HCT116 (cell line): ENCODE data around the gene PNPLA6. TPM values are rescaled to one million over a fixed set of nuclear protein-coding genes. Genes with fewer than 3 reads are reported as not detected.
A peak's percentile ranks its signal among the peaks of the same experiment; 100 is the strongest.

Experiments used
- ATAC-seq: fragments of 200-7000 bp; cut with Tn5 transposase; 2 replicates; pipeline ENCODE4 v1.9.1; 2020; ENCODE audit warnings: mild to moderate bottlenecking, moderate library complexity
- BruUV-seq: library from RNA; stranded (reverse); fragments of 400-500 nt; replicated peaks from 2 replicates; lab custom pipeline; 2021; lab: Mats Ljungman, UMichigan
- CTCF ChIA-PET: fragments of 300-600 bp; sonication (Branson Sonifier 250); formaldehyde crosslinking; loops from one replicate; lab custom pipeline; 2021; ENCODE audit warnings: antibody characterized with exemption; lab: Charles Lee
- POLR2A ChIA-PET: fragments of 300-600, 350-600 bp; sonication (Branson Sonifier 250); formaldehyde crosslinking; loops from one replicate; lab custom pipeline; 2021; ENCODE audit warnings: antibody characterized with exemption; lab: Charles Lee
- RAD21 ChIA-PET, 2 experiments: fragments of 300-600 bp; sonication (Branson Sonifier 250); formaldehyde crosslinking; loops; one replicate each; lab custom pipeline; 2023; ENCODE audit warnings: low total read pairs in 2 of 2; ENCODE audit not compliant: uncharacterized antibody in 2 of 2, unreplicated experiment in 2 of 2, low non-redundant PET in 1 of 2; lab: Charles Lee
- DNase-seq: peaks from one replicate; pipeline ENCODE4 v3.0.0-alpha.2; 2010; ENCODE audit warnings: low read depth, low spot score
- H2AFZ ChIP-seq: fragments of 200-600 bp; shearing (Covaris generic), sonication (generic); 2 replicates; pipeline ENCODE4 v1.6.1; 2017; ENCODE audit warnings: low read depth, mixed run types, mixed read lengths, antibody characterized with exemption, low read length; ENCODE audit not compliant: poor library complexity, severe bottlenecking
- H3K27ac ChIP-seq: 2 replicates; pipeline ENCODE4 v1.5.1; 2012; ENCODE audit warnings: low read depth, low read length
- H3K27me3 ChIP-seq: fragments of 200-600 bp; sonication (generic); 2 replicates; pipeline ENCODE4 v1.6.1; 2016; ENCODE audit warnings: mixed run types, low read length, mixed read lengths; ENCODE audit not compliant: insufficient read depth
- H3K36me3 ChIP-seq, 2 experiments: fragments of 200-500 bp in 1 of 2; fragments of 200-600 bp in 1 of 2; sonication (Bioruptor generic) in 1 of 2; sonication (generic) in 1 of 2; 2 replicates each; pipeline versions ENCODE4 v1.5.1 to v1.6.1; 2014 to 2016; ENCODE audit warnings: low read length in 2 of 2, inconsistent platforms in 1 of 2, mixed read lengths in 1 of 2, mixed run types in 1 of 2; ENCODE audit not compliant: insufficient read depth in 2 of 2, control insufficient read depth in 1 of 2
- H3K4me1 ChIP-seq, 2 experiments: fragments of 200-600 bp in 1 of 2; sonication (generic) in 1 of 2; 2 replicates each; pipeline versions ENCODE4 v1.5.1 to v1.6.1; 2012 to 2017; ENCODE audit warnings: low read length in 2 of 2, inconsistent platforms in 1 of 2, mild to moderate bottlenecking in 1 of 2, mixed read lengths in 1 of 2, mixed run types in 1 of 2, moderate library complexity in 1 of 2; ENCODE audit not compliant: insufficient read depth in 2 of 2, control insufficient read depth in 1 of 2
- H3K4me2 ChIP-seq: fragments of 200-600 bp; sonication (generic); 2 replicates; pipeline ENCODE4 v1.6.1; 2017; ENCODE audit warnings: mixed run types, low read length, mixed read lengths
- H3K4me3 ChIP-seq, 2 experiments: fragments of 200-600 bp in 1 of 2; sonication (generic) in 1 of 2; replicated peaks in 1 of 2; 2 replicates each; pipeline ENCODE4 v1.5.1; 2011 to 2016; ENCODE audit warnings: low read length in 2 of 2, control low read depth in 1 of 2, low read depth in 1 of 2, mild to moderate bottlenecking in 1 of 2, mixed read lengths in 1 of 2, mixed run types in 1 of 2
- H3K79me2 ChIP-seq: fragments of 200-600 bp; sonication (generic); 2 replicates; pipeline ENCODE4 v1.6.1; 2017; ENCODE audit warnings: mild to moderate bottlenecking, mixed run types, low read length, moderate library complexity, mixed read lengths; ENCODE audit not compliant: insufficient read depth
- H3K9ac ChIP-seq: fragments of 200-600 bp; sonication (generic); 2 replicates; pipeline ENCODE4 v1.6.1; 2016; ENCODE audit warnings: low read length, mixed read lengths
- H3K9me2 ChIP-seq: fragments of 200-600 bp; sonication (generic), shearing (Covaris generic); 2 replicates; pipeline ENCODE4 v1.6.1; 2017; ENCODE audit warnings: mixed run types, mild to moderate bottlenecking, moderate library complexity; ENCODE audit not compliant: insufficient read depth
- H3K9me3 ChIP-seq, 2 experiments: fragments of 200-500 bp in 1 of 2; fragments of 200-600 bp in 1 of 2; sonication (Bioruptor generic) in 1 of 2; sonication (generic) in 1 of 2; 2 replicates each; pipeline ENCODE4 v1.6.1; 2014 to 2017; ENCODE audit warnings: low read length in 2 of 2, mixed read lengths in 2 of 2, inconsistent platforms in 1 of 2, low read depth in 1 of 2, mild to moderate bottlenecking in 1 of 2, mixed run types in 1 of 2, moderate library complexity in 1 of 2; ENCODE audit not compliant: control insufficient read depth in 1 of 2, insufficient read depth in 1 of 2
- H4K20me1 ChIP-seq: fragments of 200-600 bp; sonication (generic), shearing (Covaris generic); 2 replicates; pipeline ENCODE4 v1.6.1; 2017; ENCODE audit warnings: mixed run types, mild to moderate bottlenecking, moderate library complexity; ENCODE audit not compliant: insufficient read depth
- CBX3 ChIP-seq: IDR thresholded peaks from 2 replicates; pipeline ENCODE4 v1.6.1; 2012; ENCODE audit warnings: low read depth
- CEBPB ChIP-seq: IDR thresholded peaks from 2 replicates; pipeline ENCODE4 v1.6.1; 2012; ENCODE audit warnings: low read depth
- EGR1 ChIP-seq: IDR thresholded peaks from 2 replicates; pipeline ENCODE4 v1.6.1; 2012; ENCODE audit warnings: low read depth
- EZH2phosphoT487 ChIP-seq: fragments of 200-600 bp; IDR thresholded peaks from 2 replicates; pipeline ENCODE4 v1.6.1; 2018; ENCODE audit warnings: antibody characterized with exemption, borderline replicate concordance
- TCF7L2 ChIP-seq: IDR thresholded peaks from 2 replicates; pipeline ENCODE4 v1.7.0; 2011; ENCODE audit warnings: borderline replicate concordance, inconsistent platforms; ENCODE audit not compliant: insufficient read depth, insufficient read length; ENCODE audit errors: extremely low read depth
- intact Hi-C: fragments of 100-400 bp; cut with micrococcal nuclease; formaldehyde crosslinking; loops from 2 replicates; pipeline ENCODE4 v1.10.0; 2022
- total RNA-seq: library from RNA; stranded (reverse); gene quantifications from one replicate; pipeline ENCODE4 v1.2.1, GENCODE V29; 2021; ENCODE audit not compliant: unreplicated experiment
- TF ChIP-seq, protein P1 (sequence below): IDR thresholded peaks from 2 replicates; pipeline ENCODE4 v1.6.1; 2012

Gene PNPLA6
- total RNA-seq, 1 experiment from 2014 or later, result 159 TPM

GRCh38 chr19:7597689-7598088, 62.2 kb downstream of the PNPLA6 start:
- Histone ChIP-seq H3K4me2 (no peak overlapping the region), H3K27me3 (no peaks in the 10 kb centered on the region), H3K79me2 (peaks cover 36% of the 10 kb centered on the region), H2AFZ (no peak overlapping the region), H3K4me1 (peaks cover 10 to 27% of the 10 kb centered on the region in 2 experiments), H3K9me2 (peaks cover 3% of the 10 kb centered on the region; the same call in 1 of the 2 replicates), H3K9ac (no peak overlapping the region), H4K20me1 (no peaks in the 10 kb centered on the region), H3K36me3 (no peaks in the 10 kb centered on the region), H3K9me3 (no peaks in the 10 kb centered on the region), H3K4me3 (no peak overlapping the region), H3K27ac (no peak overlapping the region)
- RAD21 ChIA-PET, result interaction anchor here in 1 of 2 experiments (1.4 kb wide), 1 partner anchor 29 kb away, joined by 3 read pairs; no protein-coding TSS in a partner anchor
- CTCF ChIA-PET, result interaction anchor here (1.0 kb wide), 1 partner anchor 29 kb away, joined by 5 read pairs; no protein-coding TSS in a partner anchor
- TF ChIP-seq CBX3 (no peak), EGR1 (no peak), EZH2phosphoT487 (no peak), TCF7L2 (no peak), CEBPB (no peak)
- TF ChIP-seq, protein P1, sequence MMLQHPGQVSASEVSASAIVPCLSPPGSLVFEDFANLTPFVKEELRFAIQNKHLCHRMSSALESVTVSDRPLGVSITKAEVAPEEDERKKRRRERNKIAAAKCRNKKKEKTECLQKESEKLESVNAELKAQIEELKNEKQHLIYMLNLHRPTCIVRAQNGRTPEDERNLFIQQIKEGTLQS, result no peak
- intact Hi-C loops, result no loop called here
- POLR2A ChIA-PET, result no interaction called here
- no peak for DNase-seq
- TSS peak; percentile 58 for BruUV-seq
- no peak for ATAC-seq

GRCh38 chr19:7598180-7598579, 62.7 kb downstream of the PNPLA6 start:
- ChIA-PET RAD21 (no interaction called here), CTCF (interaction anchor here (1.0 kb wide), 1 partner anchor 30 kb away, joined by 5 read pairs; no protein-coding TSS in a partner anchor), POLR2A (no interaction called here)
- Histone ChIP-seq H3K27ac (no peak overlapping the region), H3K9ac (no peak overlapping the region), H3K9me3 (no peaks in the 10 kb centered on the region), H3K4me2 (no peak overlapping the region), H3K9me2 (peaks cover 3% of the 10 kb centered on the region; the same call in 1 of the 2 replicates), H3K36me3 (no peaks in the 10 kb centered on the region), H3K79me2 (peaks cover 36% of the 10 kb centered on the region), H3K4me1 (peaks cover 10 to 32% of the 10 kb centered on the region in 2 experiments), H2AFZ (no peak overlapping the region), H4K20me1 (no peaks in the 10 kb centered on the region), H3K4me3 (no peak overlapping the region), H3K27me3 (no peaks in the 10 kb centered on the region)
- TF ChIP-seq EGR1, result no peak
- no TSS peak for BruUV-seq
- no peak for ATAC-seq
- DNase-seq, result no peak
- intact Hi-C loops, result no loop called here
